Inferior parietal cortex (tissue), 1 donor: ENCODE data around the gene RASGEF1C.
"Not testable (repeated sequence)": the region's sequence is repeated elsewhere in the genome, so short reads cannot be mapped to it uniquely, and the experiment has no call there.

Source experiments
- DNase-seq: peaks from one replicate; pipeline ENCODE4 v3.0.0-alpha.2; 2016; ENCODE audit errors: extremely low spot score

The RASGEF1C gene

GRCh38 chr5:180101451-180102105 lies 107.4 kb downstream of the RASGEF1C start:
- no peak for DNase-seq

DNA sequence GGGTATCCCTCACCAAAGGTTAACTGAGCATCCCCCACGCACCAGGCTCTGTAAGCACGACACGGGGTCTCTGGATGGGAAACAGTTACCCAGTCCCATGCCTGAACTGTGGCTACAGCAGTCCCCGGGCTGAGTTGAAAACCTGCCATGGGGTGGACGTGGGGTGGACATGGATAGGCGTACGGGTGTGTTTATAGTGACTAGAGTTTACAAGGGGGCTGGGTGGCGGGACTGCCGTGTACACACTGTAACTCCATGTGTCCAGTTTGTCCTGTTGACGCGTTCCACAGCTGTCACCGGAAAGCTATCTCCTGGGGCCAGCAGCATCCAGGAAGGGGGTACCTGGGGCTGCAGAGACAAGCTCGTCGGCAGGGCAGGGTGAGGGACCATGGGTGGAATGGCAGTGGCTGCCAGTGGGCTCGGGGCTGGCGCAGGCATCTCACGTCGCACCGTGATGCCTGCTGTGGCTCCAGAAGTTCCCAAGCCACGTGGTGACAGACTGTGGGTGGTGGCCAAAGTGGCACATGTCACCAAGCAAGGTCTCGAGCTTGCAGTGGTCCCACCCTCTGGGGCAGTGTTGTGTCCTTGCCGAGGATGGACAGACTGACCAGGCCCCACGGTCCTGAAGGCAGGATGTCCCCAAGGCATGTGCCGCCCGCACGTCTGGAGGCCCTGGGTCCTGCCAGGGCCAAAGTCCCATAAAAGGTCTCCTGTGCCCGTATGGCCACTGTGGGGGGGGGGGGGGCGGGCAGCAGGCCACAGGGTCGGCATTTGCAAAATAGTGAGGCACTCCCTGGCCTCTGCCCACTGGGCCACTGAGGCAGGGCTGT lies 108.2 kb downstream of the RASGEF1C start:
- DNase-seq = no peak

- DNase-seq = no peak
Observed at GRCh38 chr5:180099733-180100611, 109.0 kb downstream of the RASGEF1C start.

GRCh38 chr5:180098991-180099732 lies 109.8 kb downstream of the RASGEF1C start:
- DNase-seq = no peak

GRCh38 chr5:180098526-180098925 lies 110.5 kb downstream of the RASGEF1C start:
- no peak for DNase-seq

DNA sequence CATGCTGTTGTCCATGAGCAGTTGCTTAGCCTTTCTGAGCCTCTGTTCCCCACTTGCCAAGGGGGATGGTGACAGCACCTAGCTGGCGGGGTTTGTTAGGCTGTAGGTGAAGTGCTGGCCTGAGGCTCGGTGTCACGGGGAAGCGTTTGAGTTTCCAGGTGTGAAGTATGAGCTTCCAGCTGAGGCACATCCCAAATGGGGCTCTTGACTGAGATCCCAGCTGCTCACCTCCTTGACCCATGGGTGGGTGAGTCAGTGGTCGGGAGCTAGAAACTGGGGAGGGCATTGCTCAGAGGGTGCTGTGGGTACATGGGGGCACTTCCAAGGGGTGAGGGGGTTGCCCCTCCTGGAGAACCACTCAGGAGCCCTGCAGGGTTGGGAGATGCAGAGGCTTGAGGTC lies 111.1 kb downstream of the RASGEF1C start:
- no peak for DNase-seq

DNA sequence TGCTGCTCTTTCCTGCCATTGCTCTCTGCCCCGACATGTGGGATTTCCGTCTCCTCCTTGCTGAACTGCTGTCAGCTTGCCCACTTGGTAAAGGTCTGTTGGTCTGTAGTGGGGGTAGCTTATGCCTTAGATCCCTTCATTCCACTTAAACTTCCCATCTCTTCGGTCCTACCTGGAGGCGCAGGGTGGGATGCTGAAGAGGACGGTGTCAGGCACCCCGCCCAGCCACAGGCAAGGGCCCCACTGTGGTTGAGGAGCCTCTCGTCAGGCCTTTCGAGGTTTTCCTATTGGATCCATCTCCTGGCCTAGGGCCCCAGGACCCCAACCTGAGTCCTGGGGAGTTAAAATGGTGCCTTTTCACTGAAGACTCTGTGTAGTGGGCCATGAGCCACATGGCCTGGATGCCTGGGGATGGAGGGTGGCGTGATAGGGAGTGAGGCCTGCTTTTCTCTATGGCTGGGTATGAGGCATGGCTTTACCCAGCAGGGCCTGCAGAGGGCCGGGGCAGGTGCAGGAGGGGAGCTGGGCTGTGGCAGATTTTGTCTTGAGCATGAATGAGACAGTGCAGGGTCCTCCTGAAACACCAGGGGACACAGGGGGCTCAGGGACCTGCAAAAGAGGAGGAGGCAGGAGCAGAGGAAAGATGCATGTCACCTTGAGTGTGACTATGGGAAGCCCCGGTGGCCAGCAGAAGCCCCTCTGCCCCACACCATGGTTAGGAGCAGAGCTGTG lies 111.7 kb downstream of the RASGEF1C start:
- no peak for DNase-seq

- no peak for DNase-seq
Observed at GRCh38 chr5:180096616-180097015, 112.4 kb downstream of the RASGEF1C start.

GRCh38 chr5:180095545-180095944 lies 113.5 kb downstream of the RASGEF1C start:
- no peak for DNase-seq

- DNase-seq = peak; percentile 56
Observed at GRCh38 chr5:180093651-180094382, 115.2 kb downstream of the RASGEF1C start.

- no peak for DNase-seq
Observed at GRCh38 chr5:180093241-180093640, 115.8 kb downstream of the RASGEF1C start.

- DNase-seq = peak; percentile 31
Observed at GRCh38 chr5:180090769-180091546, 118.1 kb downstream of the RASGEF1C start.

- DNase-seq = peak; percentile 64
Observed at GRCh38 chr5:180090098-180090768, 118.8 kb downstream of the RASGEF1C start.

DNA sequence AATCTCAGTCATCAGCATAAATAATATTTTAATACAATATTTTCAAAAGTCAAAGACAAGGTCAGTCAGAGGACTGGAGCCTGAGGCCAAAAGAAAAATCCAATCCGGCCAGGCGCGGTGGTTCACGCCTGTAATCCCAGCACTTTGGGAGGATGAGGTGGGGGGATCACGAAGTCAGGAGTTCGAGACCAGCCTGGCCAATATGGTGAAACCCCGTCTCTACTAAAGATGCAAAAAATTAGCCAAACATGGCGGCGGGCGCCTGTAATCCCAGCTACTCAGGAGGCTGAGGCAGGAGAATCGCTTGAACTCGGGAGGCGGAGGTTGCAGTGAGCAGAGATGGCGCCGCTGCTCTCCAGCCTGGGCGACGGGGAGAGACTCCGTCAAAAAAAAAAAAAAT lies 119.4 kb downstream of the RASGEF1C start:
- DNase-seq = not testable (repeated sequence)

GRCh38 chr5:180088561-180088960 lies 120.5 kb downstream of the RASGEF1C start:
- no peak for DNase-seq

GRCh38 chr5:180086816-180087399 lies 122.1 kb downstream of the RASGEF1C start:
- DNase-seq = no peak

GRCh38 chr5:180085837-180086236 lies 123.2 kb downstream of the RASGEF1C start:
- peak; percentile 70 for DNase-seq
